Body of pancreas (tissue), 4 donors: ENCODE results near the gene LSAMP. TPM values are rescaled to one million over a fixed set of nuclear protein-coding genes. Genes with fewer than 3 reads are reported as not detected.

Experiments
- ATAC-seq: fragments of 150-250 bp; one replicate; pipeline ENCODE4 v1.9.1; 2016
- DNase-seq, 4 donors: peaks; one replicate each; pipeline ENCODE4 v3.0.0-alpha.2; 2019
- H3K27ac ChIP-seq, 4 donors: fragments of 200-600 bp; sonication (generic); 1 replicate in 3 of 4; 2 replicates in 1 of 4; pipeline versions ENCODE4 v1.5.1 to v1.6.1; 2016 to 2019; ENCODE audit warnings: mild to moderate bottlenecking in 1 of 4, mixed read lengths in 1 of 4, moderate library complexity in 1 of 4
- H3K27me3 ChIP-seq, 2 donors: fragments of 200-600 bp; sonication (generic); one replicate each; pipeline ENCODE4 v1.6.0; 2016; ENCODE audit warnings: mild to moderate bottlenecking in 1 of 2
- H3K36me3 ChIP-seq, 2 donors: fragments of 200-600 bp; sonication (generic); replicated peaks in 1 of 2; 2 replicates each; pipeline ENCODE4 v1.5.1; 2016; ENCODE audit warnings: low read depth in 2 of 2; ENCODE audit not compliant: insufficient read depth in 1 of 2
- H3K4me1 ChIP-seq: fragments of 200-600 bp; sonication (generic); one replicate; pipeline ENCODE4 v1.6.0; 2016
- H3K4me3 ChIP-seq, 2 donors: fragments of 200-600 bp; sonication (generic); 1 replicate in 1 of 2; 2 replicates in 1 of 2; pipeline ENCODE4 v1.5.1; 2016 to 2019
- H3K9me3 ChIP-seq, 3 donors: fragments of 200-600 bp; sonication (generic); 1 replicate in 2 of 3; 2 replicates in 1 of 3; pipeline ENCODE4 v1.5.1; 2016
- POLR2A ChIP-seq, 3 donors: fragments of 450-650 bp; IDR thresholded peaks; one replicate each; pipeline ENCODE4 v1.6.1; 2016; ENCODE audit warnings: antibody characterized with exemption in 3 of 3, mild to moderate bottlenecking in 2 of 3
- WGBS, 2 donors: methylation state at CpG; one replicate each; pipeline ENCODE4 v1.1.5; 2017; 5-methylcytosine and 5-hydroxymethylcytosine counted together
- intact Hi-C: fragments of 100-400 bp; cut with DNase I; formaldehyde crosslinking; loops from one replicate; pipeline ENCODE4 v1.15.1; 2023
- total RNA-seq, 2 donors: library from RNA; depleted of rRNA; stranded (reverse); fragments of >200 nt; gene quantifications; one replicate each; pipeline ENCODE4 v1.1.0, GENCODE V29; 2016
- TF ChIP-seq, protein P1 (sequence below), 7 experiments: fragments of 450-650 bp in 4 of 7; fragments of 200-600 bp in 3 of 7; sonication (generic) in 3 of 7; IDR thresholded peaks; one replicate each; pipeline ENCODE4 v1.5.1; 2016 to 2019; ENCODE audit warnings: antibody characterized with exemption in 7 of 7

LSAMP gene
- total RNA-seq, 2 donors from 2014 or later: 1.6 to 2.1 TPM

DNA sequence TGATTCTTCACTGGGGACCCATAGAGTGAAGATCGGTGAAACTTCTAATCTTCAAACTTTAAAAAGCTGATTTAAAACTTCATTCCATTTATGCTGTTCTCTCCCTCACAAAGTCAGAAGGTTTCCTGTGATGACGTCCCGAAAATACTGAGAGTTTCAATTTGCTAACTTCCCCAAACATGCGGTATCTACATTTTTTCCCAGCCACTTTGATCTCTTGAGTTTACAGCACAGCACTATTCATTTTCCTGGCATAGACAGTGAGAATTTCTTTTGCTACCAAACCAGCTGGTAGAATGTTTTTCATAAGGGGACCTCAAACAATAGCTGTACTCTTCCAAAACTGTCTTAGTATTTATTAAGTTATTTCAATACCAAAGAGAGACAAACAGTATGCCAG is 156.8 kb downstream of the LSAMP start:
- H3K9me3 ChIP-seq: no peaks in the 10 kb centered on the region
- H3K36me3 ChIP-seq: no peaks in the 10 kb centered on the region
- no peak for ATAC-seq
- H3K4me1 ChIP-seq: no peaks in the 10 kb centered on the region
- H3K27ac ChIP-seq: no peak overlapping the region
- intact Hi-C loops: no loop called here
- H3K27me3 ChIP-seq: no peaks in the 10 kb centered on the region
- TF ChIP-seq POLR2A (IDR thresholded peaks at IDR 0.05): no peak
- TF ChIP-seq, protein P1, sequence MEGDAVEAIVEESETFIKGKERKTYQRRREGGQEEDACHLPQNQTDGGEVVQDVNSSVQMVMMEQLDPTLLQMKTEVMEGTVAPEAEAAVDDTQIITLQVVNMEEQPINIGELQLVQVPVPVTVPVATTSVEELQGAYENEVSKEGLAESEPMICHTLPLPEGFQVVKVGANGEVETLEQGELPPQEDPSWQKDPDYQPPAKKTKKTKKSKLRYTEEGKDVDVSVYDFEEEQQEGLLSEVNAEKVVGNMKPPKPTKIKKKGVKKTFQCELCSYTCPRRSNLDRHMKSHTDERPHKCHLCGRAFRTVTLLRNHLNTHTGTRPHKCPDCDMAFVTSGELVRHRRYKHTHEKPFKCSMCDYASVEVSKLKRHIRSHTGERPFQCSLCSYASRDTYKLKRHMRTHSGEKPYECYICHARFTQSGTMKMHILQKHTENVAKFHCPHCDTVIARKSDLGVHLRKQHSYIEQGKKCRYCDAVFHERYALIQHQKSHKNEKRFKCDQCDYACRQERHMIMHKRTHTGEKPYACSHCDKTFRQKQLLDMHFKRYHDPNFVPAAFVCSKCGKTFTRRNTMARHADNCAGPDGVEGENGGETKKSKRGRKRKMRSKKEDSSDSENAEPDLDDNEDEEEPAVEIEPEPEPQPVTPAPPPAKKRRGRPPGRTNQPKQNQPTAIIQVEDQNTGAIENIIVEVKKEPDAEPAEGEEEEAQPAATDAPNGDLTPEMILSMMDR (IDR thresholded peaks at IDR 0.05): no peak
- no peak for DNase-seq
- 39 to 51% methylated on average over 4 of the region's 4 CpGs for WGBS, 2 donors
- no peak overlapping the region for H3K4me3 ChIP-seq

GRCh38 chr3:116285781-116286421 is 159.4 kb downstream of the LSAMP start:
- no peaks in the 10 kb centered on the region for H3K9me3 ChIP-seq
- TF ChIP-seq, protein P1 (IDR thresholded peaks at IDR 0.05): no peak
- TF ChIP-seq POLR2A (IDR thresholded peaks at IDR 0.05): no peak
- intact Hi-C loops: no loop called here
- WGBS, 2 donors: 84 to 94% methylated on average over 1 of the region's 1 CpG
- no peak for ATAC-seq
- H3K27me3 ChIP-seq: no peaks in the 10 kb centered on the region
- no peaks in the 10 kb centered on the region for H3K4me1 ChIP-seq
- no peak for DNase-seq
- H3K27ac ChIP-seq: no peak overlapping the region
- H3K4me3 ChIP-seq: no peak overlapping the region
- H3K36me3 ChIP-seq: no peaks in the 10 kb centered on the region

DNA sequence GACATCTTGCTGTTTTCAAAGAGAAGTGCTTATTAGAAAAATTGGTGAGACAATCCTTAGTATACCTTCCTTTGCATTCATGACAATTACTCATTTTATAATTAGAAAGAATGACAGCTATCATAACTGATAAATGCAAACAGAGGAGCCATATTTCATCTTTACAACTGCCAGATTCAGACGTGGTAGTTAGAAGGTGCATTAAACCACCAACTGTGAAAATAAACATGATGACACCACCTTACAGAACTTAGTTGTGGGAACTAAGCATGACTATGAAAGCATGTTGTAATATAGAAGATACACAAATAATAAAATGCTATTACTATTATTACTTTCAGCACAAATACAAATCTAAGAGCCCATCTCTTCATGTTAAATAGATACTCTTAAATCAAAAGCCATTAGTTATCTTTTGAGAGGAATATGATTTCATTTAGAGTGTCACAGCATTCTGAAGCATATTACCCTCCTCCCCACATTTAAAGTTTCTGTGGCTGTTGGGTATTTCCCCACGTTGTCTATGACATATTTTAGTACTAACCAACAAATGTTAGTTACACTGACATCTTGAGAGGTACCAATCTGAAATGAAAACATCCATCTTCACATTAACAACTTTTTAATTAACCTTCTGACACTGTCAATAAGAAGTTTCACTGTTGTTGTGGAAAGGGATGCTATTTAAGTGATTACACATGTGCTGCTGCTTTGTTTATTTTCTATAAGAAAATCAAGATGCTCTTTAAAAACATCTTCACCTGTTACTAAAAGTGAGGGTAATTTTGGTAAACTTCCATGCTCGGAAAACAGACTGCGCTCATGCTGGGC is 163.8 kb downstream of the LSAMP start:
- DNase-seq (no peak), ATAC-seq (no peak)
- no peak overlapping the region for H3K27ac ChIP-seq
- 46 to 55% methylated on average over 4 of the region's 4 CpGs for WGBS, 2 donors
- TF ChIP-seq, protein P1 (IDR thresholded peaks at IDR 0.05): no peak
- no peak for TF ChIP-seq POLR2A (IDR thresholded peaks at IDR 0.05)
- H3K4me1 ChIP-seq: no peaks in the 10 kb centered on the region
- no peaks in the 10 kb centered on the region for H3K36me3 ChIP-seq
- H3K9me3 ChIP-seq: no peaks in the 10 kb centered on the region
- no peaks in the 10 kb centered on the region for H3K27me3 ChIP-seq
- H3K4me3 ChIP-seq: no peak overlapping the region
- intact Hi-C loops: no loop called here

DNA sequence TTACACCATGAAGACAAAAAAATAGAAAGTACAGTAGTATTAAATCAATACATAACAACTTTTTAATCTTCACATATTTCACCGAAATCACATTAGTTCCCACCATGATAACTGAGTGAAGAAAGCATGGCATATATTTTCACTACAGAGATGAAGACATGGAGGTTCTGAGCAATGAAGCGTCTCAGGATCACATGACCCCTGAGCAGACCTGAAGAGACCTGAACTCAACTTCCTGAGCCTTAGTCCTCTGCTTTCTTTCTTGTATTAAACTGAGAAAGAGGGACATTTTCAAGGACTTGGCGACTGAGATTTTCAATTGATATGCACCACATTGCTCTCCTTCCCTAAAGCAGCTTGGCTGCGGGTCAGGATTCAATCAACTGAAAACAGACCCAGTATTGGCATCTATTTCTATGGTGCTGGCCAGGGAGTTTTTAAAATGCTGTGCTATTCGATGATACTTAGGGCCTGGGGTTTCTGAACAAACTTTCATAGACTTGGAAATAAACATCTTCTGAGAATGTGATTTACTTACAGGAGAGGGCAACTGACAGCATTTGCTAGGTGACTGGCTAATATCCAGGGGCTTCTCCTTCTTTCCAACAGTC is 165.1 kb downstream of the LSAMP start:
- TF ChIP-seq POLR2A (IDR thresholded peaks at IDR 0.05): no peak
- TF ChIP-seq, protein P1 (IDR thresholded peaks at IDR 0.05): no peak

More for the DNA sequence above, 165.1 kb downstream of the LSAMP start:
- H3K4me3 ChIP-seq: no peak overlapping the region
- no peaks in the 10 kb centered on the region for H3K27me3 ChIP-seq
- H3K4me1 ChIP-seq: no peaks in the 10 kb centered on the region
- ATAC-seq (no peak), DNase-seq (no peak)
- H3K27ac ChIP-seq: no peak overlapping the region
- intact Hi-C loops: no loop called here
- H3K36me3 ChIP-seq: no peaks in the 10 kb centered on the region
- 68 to 74% methylated on average over 5 of the region's 5 CpGs for WGBS, 2 donors
- no peaks in the 10 kb centered on the region for H3K9me3 ChIP-seq
